GM19240 (cell line): ENCODE data around the gene FAM3D.

Source experiments
- DNase-seq: peaks from one replicate; pipeline ENCODE4 v3.0.0; 2011; ENCODE audit warnings: low spot score; ENCODE audit not compliant: insufficient read length

The FAM3D gene

GRCh38 chr3:58627941-58628340, 38.6 kb downstream of the FAM3D start:
- DNase-seq = no peak

GRCh38 chr3:58627570-58627885, 39.0 kb downstream of the FAM3D start:
- DNase-seq = no peak

- DNase-seq = no peak
These were observed 39.6 kb downstream of the FAM3D start for GRCh38 chr3:58626841-58627569.

GRCh38 chr3:58625196-58625824, 41.3 kb downstream of the FAM3D start:
- no peak for DNase-seq

GRCh38 chr3:58624550-58624949, 42.0 kb downstream of the FAM3D start:
- no peak for DNase-seq

GRCh38 chr3:58623961-58624360, 42.6 kb downstream of the FAM3D start:
- DNase-seq = no peak

GRCh38 chr3:58623478-58623877, 43.1 kb downstream of the FAM3D start:
- DNase-seq = no peak

- DNase-seq = no peak
These were observed 43.7 kb downstream of the FAM3D start for GRCh38 chr3:58622892-58623291.

GRCh38 chr3:58622436-58622835, 44.1 kb downstream of the FAM3D start:
- DNase-seq = no peak

GRCh38 chr3:58621086-58621830, 45.3 kb downstream of the FAM3D start:
- DNase-seq = no peak

- no peak for DNase-seq
These were observed 46.2 kb downstream of the FAM3D start for GRCh38 chr3:58620421-58620820.

- no peak for DNase-seq
These were observed 49.2 kb downstream of the FAM3D start for GRCh38 chr3:58617338-58617761.

GRCh38 chr3:58613236-58614132, 53.1 kb downstream of the FAM3D start:
- DNase-seq = no peak

- no peak for DNase-seq
These were observed 53.7 kb downstream of the FAM3D start for GRCh38 chr3:58612830-58613229.

GRCh38 chr3:58609990-58610389, 56.6 kb downstream of the FAM3D start:
- DNase-seq = no peak

- no peak for DNase-seq
These were observed 57.9 kb downstream of the FAM3D start for GRCh38 chr3:58608648-58609047.

GRCh38 chr3:58607816-58608215, 58.8 kb downstream of the FAM3D start:
- DNase-seq = no peak

GRCh38 chr3:58606693-58607092, 59.9 kb downstream of the FAM3D start:
- DNase-seq = no peak

GRCh38 chr3:58604031-58604430, 62.5 kb downstream of the FAM3D start:
- no peak for DNase-seq

GRCh38 chr3:58603606-58604005, 63.0 kb downstream of the FAM3D start:
- DNase-seq = no peak

- no peak for DNase-seq
These were observed 68.7 kb downstream of the FAM3D start for GRCh38 chr3:58597770-58598310.
